NCI-H2107 (cell line): ENCODE data around the gene CCDC88C.
"Not testable (repeated sequence)": the region's sequence is repeated elsewhere in the genome, so short reads cannot be mapped to it uniquely, and the experiment has no call there.

ENCODE experiments used
- DNase-seq: peaks from one replicate; lab custom pipeline; 2025; lab: John Stamatoyannopoulos, UW

Gene CCDC88C, protein sequence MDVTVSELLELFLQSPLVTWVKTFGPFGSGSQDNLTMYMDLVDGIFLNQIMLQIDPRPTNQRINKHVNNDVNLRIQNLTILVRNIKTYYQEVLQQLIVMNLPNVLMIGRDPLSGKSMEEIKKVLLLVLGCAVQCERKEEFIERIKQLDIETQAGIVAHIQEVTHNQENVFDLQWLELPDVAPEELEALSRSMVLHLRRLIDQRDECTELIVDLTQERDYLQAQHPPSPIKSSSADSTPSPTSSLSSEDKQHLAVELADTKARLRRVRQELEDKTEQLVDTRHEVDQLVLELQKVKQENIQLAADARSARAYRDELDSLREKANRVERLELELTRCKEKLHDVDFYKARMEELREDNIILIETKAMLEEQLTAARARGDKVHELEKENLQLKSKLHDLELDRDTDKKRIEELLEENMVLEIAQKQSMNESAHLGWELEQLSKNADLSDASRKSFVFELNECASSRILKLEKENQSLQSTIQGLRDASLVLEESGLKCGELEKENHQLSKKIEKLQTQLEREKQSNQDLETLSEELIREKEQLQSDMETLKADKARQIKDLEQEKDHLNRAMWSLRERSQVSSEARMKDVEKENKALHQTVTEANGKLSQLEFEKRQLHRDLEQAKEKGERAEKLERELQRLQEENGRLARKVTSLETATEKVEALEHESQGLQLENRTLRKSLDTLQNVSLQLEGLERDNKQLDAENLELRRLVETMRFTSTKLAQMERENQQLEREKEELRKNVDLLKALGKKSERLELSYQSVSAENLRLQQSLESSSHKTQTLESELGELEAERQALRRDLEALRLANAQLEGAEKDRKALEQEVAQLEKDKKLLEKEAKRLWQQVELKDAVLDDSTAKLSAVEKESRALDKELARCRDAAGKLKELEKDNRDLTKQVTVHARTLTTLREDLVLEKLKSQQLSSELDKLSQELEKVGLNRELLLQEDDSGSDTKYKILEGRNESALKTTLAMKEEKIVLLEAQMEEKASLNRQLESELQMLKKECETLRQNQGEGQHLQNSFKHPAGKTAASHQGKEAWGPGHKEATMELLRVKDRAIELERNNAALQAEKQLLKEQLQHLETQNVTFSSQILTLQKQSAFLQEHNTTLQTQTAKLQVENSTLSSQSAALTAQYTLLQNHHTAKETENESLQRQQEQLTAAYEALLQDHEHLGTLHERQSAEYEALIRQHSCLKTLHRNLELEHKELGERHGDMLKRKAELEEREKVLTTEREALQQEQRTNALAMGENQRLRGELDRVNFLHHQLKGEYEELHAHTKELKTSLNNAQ (N-terminal part only)

DNA sequence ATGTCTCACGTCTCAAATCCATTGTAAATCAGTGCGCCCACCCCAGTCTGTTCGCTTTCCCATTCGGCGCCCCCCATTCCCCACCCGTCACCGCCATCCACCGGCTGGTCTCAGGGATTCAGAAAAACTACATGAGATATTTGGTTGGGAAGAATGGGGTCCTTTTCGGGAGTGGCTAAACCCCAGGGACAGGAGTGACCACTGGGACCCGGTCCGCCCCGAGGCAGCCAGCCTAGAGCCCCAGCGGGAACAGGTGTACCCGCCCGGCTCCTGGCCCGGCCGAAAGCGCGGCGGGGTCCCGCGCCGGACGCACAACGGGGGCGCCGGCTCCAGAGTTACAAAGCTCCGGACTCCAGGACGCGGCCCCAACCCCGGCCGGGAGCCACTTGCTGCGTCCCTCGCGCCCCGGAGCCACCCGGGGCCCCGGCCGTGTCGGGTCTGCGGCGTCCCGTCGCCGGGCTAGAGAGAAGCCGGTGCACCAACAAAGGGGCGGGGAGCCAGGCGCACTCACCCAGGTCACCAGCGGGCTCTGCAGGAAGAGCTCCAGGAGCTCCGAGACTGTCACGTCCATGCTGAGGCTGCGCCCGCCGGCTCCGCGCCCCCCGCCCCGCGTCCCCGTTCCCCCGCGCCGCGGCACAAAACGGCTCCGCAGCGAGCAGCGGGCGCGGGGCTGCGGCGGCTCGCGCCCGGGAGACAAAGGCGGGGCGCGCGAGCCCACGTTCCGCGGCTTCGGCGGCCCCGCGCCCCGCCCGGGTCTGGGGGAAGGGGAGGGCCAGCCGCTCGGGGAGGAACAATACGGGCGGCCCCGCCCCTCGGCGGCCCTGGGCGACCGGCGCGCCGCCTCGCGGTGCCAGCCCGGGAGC lies at the start of gene CCDC88C:
Gene CCDC88C (minus strand): TSS at position 701 of the 863 bp plus-strand sequence. CDS start 130 bp downstream, at position 571.
- peak; percentile 79 for DNase-seq

DNA sequence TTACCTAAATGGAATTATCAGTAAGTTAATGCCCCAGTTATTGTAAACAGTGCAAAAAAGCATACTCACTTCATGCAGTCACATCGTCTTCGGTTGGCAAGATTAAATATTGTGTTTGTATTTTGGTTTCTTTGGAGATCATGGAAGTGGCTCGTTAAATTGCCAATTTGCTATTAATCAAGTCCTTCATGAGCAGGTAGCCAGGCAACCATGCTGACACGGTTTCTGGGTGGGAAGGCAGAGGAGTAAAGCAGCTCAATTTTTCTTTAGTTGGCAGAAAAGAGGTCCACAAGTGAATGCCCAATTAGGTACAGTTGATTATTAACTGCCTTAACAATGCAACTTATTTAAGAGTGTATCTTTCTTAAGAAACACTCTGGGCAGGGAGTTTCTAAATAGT lies 48.6 kb upstream of the CCDC88C start:
- no peak for DNase-seq

DNA sequence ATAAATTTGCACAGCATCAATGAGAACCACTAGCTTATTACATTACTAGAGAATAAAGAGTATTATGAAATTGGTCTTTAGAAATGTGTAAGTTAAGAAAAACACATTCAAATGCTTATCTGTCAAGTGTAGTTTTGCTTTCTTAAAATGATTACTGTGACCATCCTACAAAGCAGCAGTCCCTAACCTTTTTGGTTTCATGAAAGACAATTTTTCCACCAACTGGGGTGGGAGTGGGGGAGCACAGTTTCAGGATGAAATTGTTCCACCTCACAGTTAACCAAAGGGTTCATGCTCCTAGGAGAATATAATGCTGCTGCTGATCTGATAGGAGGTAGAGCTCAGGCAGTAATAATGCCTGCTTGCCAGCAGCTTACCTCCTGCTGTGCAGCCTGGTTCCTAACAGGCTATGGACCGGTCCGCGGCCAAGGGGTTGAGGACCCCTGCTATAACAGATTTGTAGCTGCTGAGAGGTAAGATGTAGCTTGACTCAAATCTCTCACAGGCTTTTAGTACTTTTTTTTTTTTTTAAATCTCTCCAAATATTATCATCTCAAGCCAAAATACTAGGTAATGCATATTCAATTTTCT lies 47.1 kb upstream of the CCDC88C start:
- DNase-seq = no peak

DNA sequence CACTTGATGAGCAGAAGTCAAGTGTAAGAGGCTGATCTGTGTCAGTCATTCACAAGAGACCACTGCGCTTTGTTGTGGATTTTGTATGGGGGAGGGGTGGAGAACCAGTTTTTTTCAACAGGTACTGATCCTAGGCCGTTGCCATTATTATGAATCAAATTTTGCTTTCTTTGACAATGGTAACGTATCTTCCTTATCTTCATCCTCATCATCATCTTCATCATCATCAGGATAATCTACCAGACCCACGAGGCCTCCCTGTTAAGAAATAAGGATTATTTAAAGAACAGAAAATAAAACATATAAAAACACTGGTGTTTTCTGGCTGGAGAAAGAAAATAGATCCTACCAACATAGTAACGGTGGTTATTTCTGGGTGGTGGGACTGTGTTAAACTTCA lies 41.0 kb upstream of the CCDC88C start:
- no peak for DNase-seq

DNA sequence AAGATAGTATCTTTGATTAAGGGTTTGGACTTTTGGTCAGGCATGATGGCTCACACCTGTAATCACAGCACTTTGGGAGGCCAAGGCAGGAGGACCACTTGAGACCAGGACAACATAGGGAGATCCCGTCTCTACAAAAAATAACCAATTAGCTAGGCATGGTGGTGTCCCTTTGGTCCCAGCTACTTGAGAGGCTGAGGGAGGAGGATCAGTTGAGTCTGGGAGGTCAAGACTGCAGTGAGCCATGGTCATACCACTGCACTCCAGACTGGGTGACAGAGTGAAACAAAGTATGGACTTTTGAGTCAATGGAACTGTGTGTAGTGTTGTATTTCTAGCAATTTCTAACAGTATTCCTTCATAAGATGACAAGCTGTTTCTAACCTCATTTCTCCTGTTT lies 38.7 kb upstream of the CCDC88C start:
- DNase-seq = no peak

DNA sequence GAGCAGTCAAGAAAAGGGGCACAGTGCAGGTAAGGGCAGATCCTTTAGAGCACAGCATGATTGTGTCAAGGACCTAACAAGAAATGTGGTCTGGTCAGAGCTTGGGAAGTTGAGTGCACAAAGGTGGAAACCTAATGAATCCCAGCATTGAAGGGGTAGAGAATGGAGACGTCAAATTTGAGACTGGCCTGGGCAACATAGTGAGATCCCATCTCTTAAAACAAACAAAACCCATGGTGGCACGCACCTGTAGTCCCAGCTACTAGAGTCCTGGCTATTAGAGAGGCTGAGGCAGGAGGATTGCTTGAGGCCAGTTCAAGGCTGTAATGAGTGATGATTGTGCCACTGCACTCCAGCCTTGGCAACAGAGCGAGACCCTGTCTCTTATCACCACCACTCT lies 37.0 kb upstream of the CCDC88C start:
- DNase-seq = no peak

DNA sequence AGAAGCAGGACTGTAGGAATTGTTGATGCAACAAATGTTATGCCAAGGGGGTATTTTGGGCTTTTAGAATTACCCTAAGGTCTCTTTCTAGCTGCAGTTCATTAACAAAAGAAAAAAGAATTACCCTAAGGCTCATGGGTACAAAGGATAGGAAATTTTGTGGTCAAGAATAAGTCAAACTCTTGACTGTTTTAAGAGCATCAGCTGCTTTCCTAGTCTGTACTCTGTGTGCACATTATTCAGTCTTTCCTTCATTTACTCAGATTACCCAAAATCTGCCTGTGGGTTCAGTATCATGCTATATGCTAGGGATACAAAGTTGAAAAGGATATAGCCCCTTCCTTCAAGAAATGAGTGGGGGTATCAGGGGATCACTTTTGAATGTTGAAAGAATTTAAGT lies 36.5 kb upstream of the CCDC88C start:
- no peak for DNase-seq

DNA sequence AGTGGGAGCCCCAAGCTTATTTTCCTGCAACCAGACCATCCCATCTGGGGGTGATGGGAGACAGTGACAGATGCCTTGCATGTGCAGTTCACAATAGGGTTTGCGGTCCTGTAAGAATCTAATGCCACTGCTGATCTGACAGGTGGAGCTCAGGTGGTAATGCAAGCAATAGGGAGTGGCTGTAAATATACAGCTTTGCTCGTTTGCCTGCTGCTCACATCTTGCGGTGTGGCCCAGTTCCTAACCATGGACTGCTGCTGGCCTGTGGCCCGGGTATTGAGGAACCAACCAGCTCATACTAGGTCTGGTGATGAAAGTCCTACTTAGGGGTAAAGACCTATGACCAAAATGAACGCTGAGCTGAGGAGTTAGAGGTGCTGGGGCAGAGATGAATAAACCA lies 36.1 kb upstream of the CCDC88C start:
- DNase-seq = no peak

DNA sequence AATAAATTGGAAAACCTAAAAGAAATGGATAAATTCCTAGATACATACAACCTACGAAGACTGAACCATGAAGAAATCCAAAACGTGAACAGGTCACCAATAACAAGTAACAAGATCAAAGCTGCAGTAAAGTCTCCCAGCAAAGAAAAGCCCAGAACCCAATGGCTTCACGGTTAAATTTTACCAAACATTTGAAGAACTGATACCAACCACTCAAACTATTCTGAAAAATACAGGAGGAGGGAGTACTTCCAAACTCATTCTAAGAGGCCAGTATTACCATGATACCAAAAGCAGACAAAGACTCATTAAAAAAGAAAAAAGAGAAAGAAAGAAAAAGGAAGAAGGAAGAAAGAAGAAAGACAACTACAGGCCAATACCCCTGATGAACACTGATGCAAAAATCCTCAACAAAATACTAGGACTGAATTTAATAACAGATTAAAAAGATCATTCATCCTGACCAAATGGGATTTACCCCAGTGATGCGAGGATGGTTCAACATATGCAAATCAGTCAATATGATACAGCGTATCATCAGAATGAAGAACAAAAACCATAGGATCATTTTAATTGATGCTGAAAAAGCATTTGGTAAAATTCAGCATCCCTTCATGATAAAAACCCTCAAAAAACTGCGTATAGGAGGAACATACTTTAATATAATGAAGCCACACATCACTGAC lies 26.9 kb upstream of the CCDC88C start:
- DNase-seq = no peak

DNA sequence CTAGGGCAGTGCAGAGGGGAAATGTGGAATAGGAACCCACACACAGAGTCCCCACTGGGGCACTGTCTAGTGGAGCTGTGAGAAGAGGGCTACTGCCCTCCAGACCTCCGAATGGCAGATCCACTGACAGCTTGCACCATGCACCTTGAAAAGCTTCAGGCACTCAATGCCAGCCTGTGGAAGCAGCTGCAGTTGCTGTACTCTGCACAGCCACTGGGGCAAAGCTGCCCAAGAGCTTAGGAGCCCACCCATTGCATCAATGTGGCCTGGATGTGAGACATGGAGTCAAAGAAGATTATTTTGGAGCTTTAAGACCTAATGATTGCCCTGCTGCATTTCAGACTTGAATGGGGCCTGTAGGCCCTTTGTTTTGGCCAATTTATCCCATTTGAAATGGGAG lies 21.7 kb upstream of the CCDC88C start:
- DNase-seq = no peak

DNA sequence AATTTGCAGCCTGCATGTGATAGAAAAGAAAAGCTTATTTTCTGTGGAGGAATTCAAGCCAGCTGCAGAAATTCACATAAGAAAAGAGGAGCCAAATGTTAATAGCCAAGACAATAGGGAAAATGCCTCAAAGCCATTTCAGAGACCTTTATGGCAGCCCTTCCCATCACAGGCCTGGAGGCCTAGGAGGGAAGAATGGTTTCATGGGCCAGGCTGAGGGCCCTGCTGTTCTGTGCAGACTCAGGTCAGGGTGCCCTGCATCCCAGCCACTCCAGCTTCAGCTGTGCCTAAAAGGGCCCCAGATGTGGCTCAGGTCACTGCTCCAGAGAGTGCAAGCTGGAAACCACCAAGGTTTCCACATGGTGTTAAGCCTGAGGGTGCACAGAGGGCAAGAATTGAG lies 21.2 kb upstream of the CCDC88C start:
- no peak for DNase-seq

DNA sequence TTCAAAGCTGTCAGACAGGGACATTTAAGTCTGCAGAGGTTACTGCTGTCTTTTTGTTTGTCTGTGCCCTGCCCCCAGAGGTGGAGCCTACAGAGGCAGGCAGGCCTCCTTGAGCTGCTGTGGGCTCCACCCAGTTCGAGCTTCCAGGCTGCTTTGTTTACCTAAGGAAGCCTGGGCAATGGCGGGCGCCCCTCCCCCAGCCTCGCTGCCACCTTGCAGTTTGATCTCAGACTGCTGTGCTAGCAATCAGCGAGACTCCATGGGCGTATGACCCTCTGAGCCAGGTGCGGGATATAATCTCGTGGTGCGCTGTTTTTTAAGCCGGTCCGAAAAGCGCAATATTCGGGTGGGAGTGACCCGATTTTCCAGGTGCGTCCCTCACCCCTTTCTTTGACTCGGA lies 18.6 kb upstream of the CCDC88C start:
- not testable (repeated sequence) for DNase-seq

DNA sequence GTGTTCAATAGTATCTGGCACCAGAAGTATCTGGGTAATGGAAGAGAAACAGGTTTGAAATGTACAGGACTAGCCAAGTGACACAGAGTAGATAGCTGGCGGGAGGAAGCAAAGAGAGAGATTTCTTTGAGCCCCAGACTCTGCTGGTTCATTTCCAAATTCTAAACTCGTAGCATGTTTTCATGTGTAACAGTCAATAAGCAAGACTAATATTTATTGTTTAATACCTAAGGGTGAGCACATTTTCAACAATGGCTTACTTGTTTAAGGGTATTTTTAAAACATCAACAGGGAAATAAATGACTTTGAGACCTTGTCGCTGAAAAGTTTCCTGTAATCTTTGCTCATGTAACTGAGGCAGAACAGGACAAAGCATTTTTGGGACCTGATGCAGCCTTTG lies 11.8 kb upstream of the CCDC88C start:
- DNase-seq = no peak

DNA sequence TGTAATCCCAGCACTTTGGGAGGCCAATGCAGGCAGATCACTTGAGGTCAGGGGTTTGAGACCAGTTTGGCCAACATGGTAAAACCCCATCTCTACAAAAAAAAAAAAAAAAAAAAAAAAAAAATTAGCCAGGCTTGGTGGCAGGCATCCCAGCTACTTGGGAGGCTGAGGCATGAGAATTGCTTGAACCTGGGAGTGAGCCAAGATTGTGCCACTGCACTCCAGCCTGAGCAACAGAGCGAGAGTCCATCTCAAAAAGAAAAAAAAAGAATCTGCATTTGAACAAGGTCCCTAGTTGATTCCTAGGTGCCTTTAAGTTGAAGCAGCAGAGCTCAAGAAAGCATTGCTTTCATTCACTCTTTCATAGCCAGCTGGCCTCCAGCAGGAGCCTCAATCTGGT lies 11.3 kb upstream of the CCDC88C start:
- not testable (repeated sequence) for DNase-seq

DNA sequence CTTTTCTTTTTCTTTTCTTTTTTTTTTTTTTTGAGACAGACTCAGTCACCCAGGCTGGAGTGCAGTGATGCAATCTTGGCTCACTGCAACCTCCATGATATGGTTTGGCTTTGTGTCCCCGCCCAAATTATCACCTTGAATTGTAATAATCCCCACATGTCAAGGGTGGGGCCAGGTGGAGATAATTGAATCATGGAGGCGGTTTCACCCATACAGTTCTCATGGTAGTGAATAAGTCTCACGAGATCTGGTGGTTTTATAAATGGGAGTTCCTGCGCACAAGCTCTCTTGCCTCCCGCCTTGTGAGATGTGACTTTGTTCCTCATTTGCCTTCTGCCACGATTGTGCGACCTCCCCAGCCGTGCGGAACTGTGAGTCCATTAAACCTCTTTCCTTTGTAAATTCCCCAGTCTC lies 7.9 kb upstream of the CCDC88C start:
- not testable (repeated sequence) for DNase-seq

DNA sequence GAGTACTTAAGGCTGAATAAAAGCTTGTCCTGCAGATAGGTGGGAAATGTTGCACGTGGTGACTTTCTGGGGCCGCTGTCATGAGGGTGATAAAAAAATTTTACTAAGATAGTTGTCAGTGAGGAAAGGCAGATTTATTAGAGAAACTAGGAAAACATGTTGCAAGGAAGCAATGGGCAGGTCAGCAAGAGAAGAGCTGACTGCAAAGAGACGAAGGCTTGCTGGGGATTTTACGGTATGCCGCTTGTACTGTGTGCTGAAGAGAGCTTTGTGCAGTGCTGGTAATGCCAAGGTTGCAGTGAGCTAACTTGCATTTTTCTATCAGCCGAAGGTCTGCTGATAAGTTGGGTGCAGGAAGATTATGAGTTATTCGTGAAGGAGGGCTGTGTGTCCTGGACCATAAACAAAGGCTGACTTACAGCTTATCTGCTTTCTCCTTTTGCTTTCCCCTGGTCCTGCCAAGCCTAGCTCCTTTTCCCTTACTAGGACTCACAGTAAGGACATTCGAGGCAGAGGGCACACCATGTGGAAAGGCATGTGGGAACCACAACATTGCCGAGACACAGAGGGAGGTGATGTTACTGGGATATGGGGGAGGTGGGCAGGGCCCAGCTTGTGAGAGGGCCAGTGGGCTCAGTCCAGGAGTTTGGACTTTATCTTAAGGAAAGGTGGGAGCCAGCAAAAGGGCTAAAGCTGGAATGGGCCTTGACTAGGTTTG lies 7.4 kb upstream of the CCDC88C start:
- DNase-seq = no peak

DNA sequence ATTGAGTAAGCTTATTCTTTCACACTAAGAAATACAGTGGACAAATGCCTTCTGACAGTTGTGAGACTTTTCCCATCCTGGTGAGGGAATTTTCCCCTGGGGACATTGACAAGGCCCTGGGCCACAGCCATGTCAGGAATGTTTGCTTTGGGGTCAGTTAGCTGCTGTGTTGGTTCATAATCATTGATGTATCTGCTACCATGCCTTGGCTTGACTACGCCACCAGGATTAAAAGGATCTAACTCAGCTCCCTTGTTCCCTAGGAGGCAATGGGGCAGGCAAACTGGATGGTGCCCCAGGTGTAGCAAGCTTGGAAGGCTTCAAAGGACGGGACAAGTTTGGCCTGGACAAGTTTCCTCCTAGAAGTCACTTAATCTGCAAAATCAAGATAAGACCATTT lies 3.1 kb upstream of the CCDC88C start:
- DNase-seq = no peak

DNA sequence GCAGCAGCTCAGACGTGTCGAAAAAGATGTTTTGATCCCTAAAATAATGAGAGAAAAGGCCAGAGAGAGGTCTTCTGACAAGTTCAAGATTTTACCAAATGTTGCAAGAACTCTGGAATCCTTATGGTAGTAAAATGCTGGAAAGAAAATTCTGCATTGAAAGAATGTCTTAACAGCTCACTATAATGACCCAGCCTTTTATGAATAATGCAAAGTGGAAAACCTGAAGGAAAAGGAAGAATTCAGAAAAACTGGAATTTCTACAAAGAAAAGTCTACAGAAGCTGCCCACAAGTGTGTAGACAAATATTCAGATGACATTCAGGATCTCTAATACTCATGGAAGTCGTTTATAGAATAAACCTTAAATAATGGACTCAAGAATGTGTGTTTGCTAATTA lies 1.8 kb upstream of the CCDC88C start:
- no peak for DNase-seq

DNA sequence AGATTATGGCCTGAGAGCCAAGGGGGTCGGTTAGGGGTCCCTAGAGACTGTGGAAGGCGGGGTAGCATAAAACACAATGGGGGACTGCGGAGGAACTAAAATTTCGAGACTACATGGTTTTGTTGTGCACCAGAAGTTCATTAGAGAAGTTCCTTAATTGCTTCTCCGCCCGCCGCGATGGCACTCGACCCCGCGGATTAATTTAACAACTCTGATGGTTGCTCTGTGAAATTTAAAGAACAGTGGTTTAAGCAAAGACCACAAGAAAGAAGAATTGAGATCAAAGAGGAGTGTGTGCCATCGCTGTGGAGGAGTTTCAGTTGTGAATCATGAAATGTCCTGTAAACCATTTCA lies 1.4 kb upstream of the CCDC88C start:
- no peak for DNase-seq
